Natural killer cell (primary cell): ENCODE results near the gene SLC2A13. TPM values are rescaled to one million over a fixed set of nuclear protein-coding genes. Genes with fewer than 3 reads are reported as not detected.

Source experiments
- ATAC-seq, 3 donors: fragments of 150-1000 bp in 2 of 3; fragments of 200-7000 bp in 1 of 3; cut with Tn5 transposase; 1 replicate in 1 of 3; 2 replicates in 2 of 3; pipeline ENCODE4 v1.10.0; 2021; ENCODE audit warnings: mild to moderate bottlenecking in 2 of 3, moderate library complexity in 2 of 3
- DNase-seq, 2 donors: peaks; one replicate each; pipeline versions ENCODE4 v3.0.0 to v3.0.0-alpha.2; 2013 to 2021; ENCODE audit warnings: mixed read lengths in 1 of 2
- H3K27ac ChIP-seq: one replicate; pipeline ENCODE4 v1.5.1; 2013; ENCODE audit warnings: mild to moderate bottlenecking, low read length
- H3K27me3 ChIP-seq: one replicate; pipeline ENCODE4 v1.6.1; 2013; ENCODE audit warnings: low read length; ENCODE audit not compliant: control insufficient read depth, insufficient read depth
- H3K36me3 ChIP-seq: one replicate; pipeline ENCODE4 v1.6.1; 2013; ENCODE audit warnings: low read length; ENCODE audit not compliant: control insufficient read depth, insufficient read depth
- H3K4me1 ChIP-seq: one replicate; pipeline ENCODE4 v1.6.1; 2013; ENCODE audit warnings: low read length; ENCODE audit not compliant: control insufficient read depth, insufficient read depth
- H3K4me3 ChIP-seq: one replicate; pipeline ENCODE4 v1.5.1; 2013; ENCODE audit warnings: low read length
- H3K9me3 ChIP-seq: one replicate; pipeline ENCODE4 v1.6.1; 2013; ENCODE audit warnings: low read length; ENCODE audit not compliant: control insufficient read depth, insufficient read depth
- H3K27ac Mint-ChIP-seq, 2 donors: one replicate each; pipeline ENCODE4 v1.8.0; 2022; ENCODE audit warnings: mild to moderate bottlenecking in 2 of 2, mixed read lengths in 2 of 2, moderate library complexity in 1 of 2
- H3K27me3 Mint-ChIP-seq, 2 donors: one replicate each; pipeline ENCODE4 v1.8.0; 2022; ENCODE audit warnings: low read depth in 2 of 2, mixed read lengths in 2 of 2
- H3K36me3 Mint-ChIP-seq: one replicate; pipeline ENCODE4 v1.8.0; 2022; ENCODE audit warnings: mixed read lengths
- H3K4me1 Mint-ChIP-seq, 2 donors: one replicate each; pipeline ENCODE4 v1.8.0; 2022; ENCODE audit warnings: mixed read lengths in 2 of 2
- H3K4me3 Mint-ChIP-seq: one replicate; pipeline ENCODE4 v1.8.0; 2022; ENCODE audit warnings: mild to moderate bottlenecking, moderate library complexity, mixed read lengths
- H3K9me3 Mint-ChIP-seq, 2 donors: one replicate each; pipeline ENCODE4 v1.8.0; 2022; ENCODE audit warnings: mixed read lengths in 2 of 2
- WGBS: methylation state at CpG from one replicate; pipeline ENCODE4 v1.1.7; 2013; ENCODE audit warnings: missing lambda C conversion rate; ENCODE audit not compliant: insufficient coverage; 5-methylcytosine and 5-hydroxymethylcytosine counted together
- intact Hi-C: fragments of 100-400 bp; cut with micrococcal nuclease; formaldehyde crosslinking; loops from one replicate; pipeline ENCODE4 v1.14.2; 2022
- total RNA-seq, 4 donors: library from RNA; stranded (reverse); fragments of 120-200 nt in 1 of 4; gene quantifications; one replicate each; pipeline versions ENCODE4 v1.2.3 to v1.2.4, GENCODE V29; 2013 to 2022
- TF ChIP-seq, protein P1 (sequence below): fragments of 200-600 bp; IDR thresholded peaks from one replicate; pipeline ENCODE4 v1.8.0; 2022; ENCODE audit warnings: antibody characterized with exemption

The SLC2A13 gene
- total RNA-seq, 3 donors from 2014 or later (not counting 1 experiment from before 2014, with no cell fraction given): 6.0 to 10.9 (median 8.7) TPM

DNA sequence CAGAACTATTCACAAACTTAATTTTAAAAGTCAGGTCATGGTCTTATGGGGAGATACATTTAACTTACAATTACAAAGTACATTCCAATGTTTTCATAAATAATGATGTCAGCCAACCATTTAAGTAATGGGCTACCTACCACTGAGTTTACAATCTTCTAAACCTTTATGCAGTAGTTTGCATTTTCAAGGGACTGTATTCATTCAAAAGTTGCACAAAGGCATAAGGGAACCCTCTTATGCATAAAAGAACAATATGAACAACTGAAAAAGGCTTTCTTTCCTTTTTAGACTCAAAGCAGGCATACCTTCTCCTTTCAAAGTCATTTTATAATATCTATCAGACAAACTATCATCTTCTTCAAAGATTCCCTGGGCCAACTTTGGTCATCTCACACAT lies 230.2 kb downstream of the SLC2A13 start:
- no peak overlapping the region for H3K4me3 Mint-ChIP-seq
- H3K4me1 Mint-ChIP-seq: no peaks in the 10 kb centered on the region
- peaks cover 2% of the 10 kb centered on the region in 2 donors for H3K9me3 Mint-ChIP-seq
- H3K36me3 Mint-ChIP-seq: no peaks in the 10 kb centered on the region
- H3K27me3 ChIP-seq: no peaks in the 10 kb centered on the region
- no peaks in the 10 kb centered on the region for H3K27me3 Mint-ChIP-seq
- no peak for ATAC-seq
- no peak for DNase-seq
- TF ChIP-seq, protein P1, sequence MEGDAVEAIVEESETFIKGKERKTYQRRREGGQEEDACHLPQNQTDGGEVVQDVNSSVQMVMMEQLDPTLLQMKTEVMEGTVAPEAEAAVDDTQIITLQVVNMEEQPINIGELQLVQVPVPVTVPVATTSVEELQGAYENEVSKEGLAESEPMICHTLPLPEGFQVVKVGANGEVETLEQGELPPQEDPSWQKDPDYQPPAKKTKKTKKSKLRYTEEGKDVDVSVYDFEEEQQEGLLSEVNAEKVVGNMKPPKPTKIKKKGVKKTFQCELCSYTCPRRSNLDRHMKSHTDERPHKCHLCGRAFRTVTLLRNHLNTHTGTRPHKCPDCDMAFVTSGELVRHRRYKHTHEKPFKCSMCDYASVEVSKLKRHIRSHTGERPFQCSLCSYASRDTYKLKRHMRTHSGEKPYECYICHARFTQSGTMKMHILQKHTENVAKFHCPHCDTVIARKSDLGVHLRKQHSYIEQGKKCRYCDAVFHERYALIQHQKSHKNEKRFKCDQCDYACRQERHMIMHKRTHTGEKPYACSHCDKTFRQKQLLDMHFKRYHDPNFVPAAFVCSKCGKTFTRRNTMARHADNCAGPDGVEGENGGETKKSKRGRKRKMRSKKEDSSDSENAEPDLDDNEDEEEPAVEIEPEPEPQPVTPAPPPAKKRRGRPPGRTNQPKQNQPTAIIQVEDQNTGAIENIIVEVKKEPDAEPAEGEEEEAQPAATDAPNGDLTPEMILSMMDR: no peak
- no peaks in the 10 kb centered on the region for H3K36me3 ChIP-seq
- H3K27ac Mint-ChIP-seq: no peak overlapping the region
- peaks cover 12% of the 10 kb centered on the region for H3K9me3 ChIP-seq
- intact Hi-C loops: no loop called here
- H3K4me1 ChIP-seq: no peaks in the 10 kb centered on the region
- no peak overlapping the region for H3K27ac ChIP-seq
- H3K4me3 ChIP-seq: no peak overlapping the region

DNA sequence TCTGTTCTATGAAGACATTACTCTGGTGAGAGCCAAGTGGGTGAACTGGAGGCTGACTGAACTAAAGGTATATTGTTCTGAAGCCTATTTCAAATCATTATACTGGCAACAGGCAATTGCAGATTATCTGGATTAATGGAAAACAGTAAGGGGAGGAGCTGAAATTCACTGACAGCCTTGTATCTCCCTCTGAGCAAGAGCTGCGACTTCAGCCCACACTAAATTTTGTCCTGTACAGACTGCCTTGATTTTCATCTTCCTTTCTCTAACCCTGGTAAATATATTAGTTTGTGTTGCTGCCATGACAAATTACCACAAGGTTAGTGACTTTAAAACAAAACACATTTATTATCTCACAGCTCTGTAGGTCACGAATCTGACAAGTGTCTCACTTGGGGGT lies 231.1 kb downstream of the SLC2A13 start:
- DNase-seq: no peak
- Histone ChIP-seq H3K4me1 (no peaks in the 10 kb centered on the region), H3K9me3 (peaks cover 12% of the 10 kb centered on the region), H3K27me3 (no peaks in the 10 kb centered on the region), H3K27ac (no peak overlapping the region), H3K36me3 (no peaks in the 10 kb centered on the region), H3K4me3 (no peak overlapping the region)
- WGBS: 89% methylated on average over 1 of the region's 2 CpGs
- no peaks in the 10 kb centered on the region for H3K4me1 Mint-ChIP-seq
- intact Hi-C loops: no loop called here
- H3K27ac Mint-ChIP-seq: no peak overlapping the region
- H3K4me3 Mint-ChIP-seq: no peak overlapping the region
- no peak for ATAC-seq
- H3K9me3 Mint-ChIP-seq: no peaks in the 10 kb centered on the region
- H3K36me3 Mint-ChIP-seq: no peaks in the 10 kb centered on the region
- TF ChIP-seq, protein P1: no peak
- no peaks in the 10 kb centered on the region for H3K27me3 Mint-ChIP-seq

DNA sequence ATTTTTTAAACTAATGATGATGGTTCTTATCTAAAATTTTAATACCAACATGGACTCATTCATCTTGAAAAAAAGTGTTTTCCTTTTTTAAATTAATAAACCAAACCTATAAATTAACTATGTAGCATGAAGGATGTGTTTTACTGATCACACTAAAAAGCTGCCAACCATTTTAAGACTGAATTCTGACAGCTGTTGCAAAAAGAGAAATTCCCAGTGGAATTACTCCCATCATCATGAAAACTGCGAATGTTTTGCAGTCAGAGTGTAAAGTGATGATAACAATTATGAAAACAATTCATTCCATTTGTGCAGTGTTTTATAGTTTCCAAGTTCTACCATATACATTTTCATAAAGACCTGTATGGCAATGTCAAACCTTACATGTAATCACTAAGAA lies 232.8 kb downstream of the SLC2A13 start:
- DNase-seq (no peak), ATAC-seq (no peak)
- Histone ChIP-seq H3K27me3 (no peaks in the 10 kb centered on the region), H3K27ac (no peak overlapping the region), H3K9me3 (peaks cover 4% of the 10 kb centered on the region), H3K36me3 (no peaks in the 10 kb centered on the region), H3K4me1 (no peaks in the 10 kb centered on the region), H3K4me3 (no peak overlapping the region)
- TF ChIP-seq, protein P1: no peak
- H3K9me3 Mint-ChIP-seq: no peaks in the 10 kb centered on the region
- H3K36me3 Mint-ChIP-seq: no peaks in the 10 kb centered on the region
- no peaks in the 10 kb centered on the region for H3K4me1 Mint-ChIP-seq
- no peak overlapping the region for H3K4me3 Mint-ChIP-seq
- no CpG with 5 or more reads among the region's 1 CpG for WGBS
- intact Hi-C loops: no loop called here
- H3K27me3 Mint-ChIP-seq: no peaks in the 10 kb centered on the region
- H3K27ac Mint-ChIP-seq: no peak overlapping the region

DNA sequence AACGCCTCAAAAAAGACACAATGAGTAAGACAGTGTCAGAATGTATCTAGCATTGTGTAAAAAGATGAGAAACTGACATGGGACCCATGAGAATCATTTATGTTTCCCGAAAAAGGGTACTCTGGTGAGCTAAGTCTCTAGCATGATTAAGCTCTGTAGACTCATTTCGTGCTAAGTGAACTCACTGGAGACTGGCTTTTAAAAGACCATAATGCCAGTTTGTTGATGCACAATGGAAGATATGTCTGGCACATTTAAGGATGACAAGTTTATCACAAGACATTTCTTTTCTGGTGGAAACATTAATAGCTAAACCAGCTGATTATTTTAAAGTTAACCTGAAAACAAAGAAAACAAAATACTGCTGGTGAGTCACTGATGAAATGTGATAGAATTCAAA lies 233.5 kb downstream of the SLC2A13 start:
- WGBS: 87% methylated on average over 3 of the region's 3 CpGs
- no peaks in the 10 kb centered on the region for H3K9me3 Mint-ChIP-seq
- intact Hi-C loops: no loop called here
- Histone ChIP-seq H3K36me3 (no peaks in the 10 kb centered on the region), H3K4me3 (no peak overlapping the region), H3K27ac (no peak overlapping the region), H3K9me3 (no peaks in the 10 kb centered on the region), H3K27me3 (no peaks in the 10 kb centered on the region), H3K4me1 (no peaks in the 10 kb centered on the region)
- TF ChIP-seq, protein P1: no peak
- ATAC-seq: no peak
- no peak for DNase-seq
- no peaks in the 10 kb centered on the region for H3K27me3 Mint-ChIP-seq
- no peak overlapping the region for H3K4me3 Mint-ChIP-seq
- no peak overlapping the region for H3K27ac Mint-ChIP-seq
- H3K4me1 Mint-ChIP-seq: no peaks in the 10 kb centered on the region
- H3K36me3 Mint-ChIP-seq: no peaks in the 10 kb centered on the region
